Adrenal gland (tissue), 5 donors: ENCODE results near the gene HSF4.

Experiments used
- POLR2A ChIP-seq, 2 donors: fragments of 450-650 bp; IDR thresholded peaks; one replicate each; pipeline ENCODE4 v1.6.1; 2017; ENCODE audit warnings: antibody characterized with exemption in 2 of 2, mild to moderate bottlenecking in 2 of 2, moderate library complexity in 1 of 2
- TF ChIP-seq, protein P1 (sequence below), 6 experiments: fragments of 450-650 bp in 4 of 6; fragments of 200-600 bp in 2 of 6; sonication (generic) in 1 of 6; IDR thresholded peaks; 1 replicate in 5 of 6; 2 replicates in 1 of 6; pipeline versions ENCODE4 v1.5.1 to v1.8.0; 2016 to 2021; ENCODE audit warnings: antibody characterized with exemption in 6 of 6, mild to moderate bottlenecking in 2 of 6, moderate library complexity in 1 of 6
- donor health status: DM: no; HTN: no; CAD: no.

DNA sequence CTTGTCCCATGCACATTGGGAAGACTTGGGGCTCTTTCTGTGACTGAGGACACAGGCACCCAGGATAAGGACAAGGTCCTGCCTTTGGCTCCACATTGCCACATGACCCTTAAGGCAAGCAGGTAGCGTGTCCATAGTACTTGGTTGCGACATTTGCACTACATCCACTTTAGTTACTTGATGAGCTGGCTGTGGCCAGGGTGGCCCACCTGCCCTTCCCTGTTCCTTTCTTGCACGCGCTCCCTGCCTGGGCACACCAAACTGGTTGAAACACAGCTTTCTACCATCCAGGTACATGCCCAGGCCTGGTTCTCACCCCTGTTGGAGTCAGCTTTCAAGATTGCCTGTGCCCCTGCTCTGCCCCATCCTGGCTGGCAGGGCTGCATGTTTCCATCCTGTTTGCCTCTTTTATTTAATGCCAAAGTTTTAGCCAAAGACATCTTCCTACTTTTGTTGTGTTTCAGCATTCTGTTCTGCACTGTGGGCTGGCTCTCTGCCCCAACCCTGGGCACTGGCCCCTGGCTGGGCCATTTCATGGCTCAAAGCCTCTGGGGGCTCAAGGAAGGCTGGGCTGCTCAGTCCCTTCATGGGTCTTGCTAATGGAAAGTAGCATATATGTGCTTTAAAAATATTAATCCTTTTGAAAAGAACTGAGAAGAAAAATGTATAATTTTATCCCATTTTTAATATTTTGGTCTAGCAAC, 17.0 kb upstream of the HSF4 start:
- TF ChIP-seq, protein P1, sequence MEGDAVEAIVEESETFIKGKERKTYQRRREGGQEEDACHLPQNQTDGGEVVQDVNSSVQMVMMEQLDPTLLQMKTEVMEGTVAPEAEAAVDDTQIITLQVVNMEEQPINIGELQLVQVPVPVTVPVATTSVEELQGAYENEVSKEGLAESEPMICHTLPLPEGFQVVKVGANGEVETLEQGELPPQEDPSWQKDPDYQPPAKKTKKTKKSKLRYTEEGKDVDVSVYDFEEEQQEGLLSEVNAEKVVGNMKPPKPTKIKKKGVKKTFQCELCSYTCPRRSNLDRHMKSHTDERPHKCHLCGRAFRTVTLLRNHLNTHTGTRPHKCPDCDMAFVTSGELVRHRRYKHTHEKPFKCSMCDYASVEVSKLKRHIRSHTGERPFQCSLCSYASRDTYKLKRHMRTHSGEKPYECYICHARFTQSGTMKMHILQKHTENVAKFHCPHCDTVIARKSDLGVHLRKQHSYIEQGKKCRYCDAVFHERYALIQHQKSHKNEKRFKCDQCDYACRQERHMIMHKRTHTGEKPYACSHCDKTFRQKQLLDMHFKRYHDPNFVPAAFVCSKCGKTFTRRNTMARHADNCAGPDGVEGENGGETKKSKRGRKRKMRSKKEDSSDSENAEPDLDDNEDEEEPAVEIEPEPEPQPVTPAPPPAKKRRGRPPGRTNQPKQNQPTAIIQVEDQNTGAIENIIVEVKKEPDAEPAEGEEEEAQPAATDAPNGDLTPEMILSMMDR (IDR thresholded peaks at IDR 0.05) = no peak
- TF ChIP-seq POLR2A (IDR thresholded peaks at IDR 0.05) = no peak
